ENCODE data around the gene HAUS7.

DNA sequence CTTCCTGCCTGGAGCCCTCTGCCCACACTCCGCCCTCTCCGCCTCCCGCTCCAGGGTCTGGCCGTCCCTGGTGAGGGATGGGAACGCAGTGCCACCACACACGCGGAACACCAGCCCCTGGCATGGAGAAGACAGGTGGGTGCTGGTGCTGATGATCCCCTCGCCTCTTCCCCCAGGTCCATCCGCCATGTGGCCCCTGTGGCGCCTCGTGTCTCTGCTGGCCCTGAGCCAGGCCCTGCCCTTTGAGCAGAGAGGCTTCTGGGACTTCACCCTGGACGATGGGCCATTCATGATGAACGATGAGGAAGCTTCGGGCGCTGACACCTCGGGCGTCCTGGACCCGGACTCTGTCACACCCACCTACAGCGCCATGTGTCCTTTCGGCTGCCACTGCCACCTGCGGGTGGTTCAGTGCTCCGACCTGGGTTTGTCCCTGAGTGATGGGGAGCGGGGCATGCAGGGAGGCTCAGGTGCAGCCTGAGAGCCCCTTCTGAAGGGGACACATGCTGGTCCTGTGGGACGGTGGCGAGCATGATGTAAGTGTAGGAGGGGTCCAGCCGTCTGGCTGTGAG is 34.2 kb upstream of the HAUS7 start:
- no peak for TF ChIP-seq POLR2A (IDR thresholded peaks at IDR 0.05; ENCODE audit: low read depth, low read length)
- TF ChIP-seq POLR2AphosphoS5 (IDR thresholded peaks at IDR 0.05; ENCODE audit: low read depth, low read length): no peak
- no peak for TF ChIP-seq TAF1 (IDR thresholded peaks at IDR 0.05; ENCODE audit: borderline replicate concordance, low read depth, low read length)
